ENCODE measurements around the gene HUS1.

Gene HUS1

DNA sequence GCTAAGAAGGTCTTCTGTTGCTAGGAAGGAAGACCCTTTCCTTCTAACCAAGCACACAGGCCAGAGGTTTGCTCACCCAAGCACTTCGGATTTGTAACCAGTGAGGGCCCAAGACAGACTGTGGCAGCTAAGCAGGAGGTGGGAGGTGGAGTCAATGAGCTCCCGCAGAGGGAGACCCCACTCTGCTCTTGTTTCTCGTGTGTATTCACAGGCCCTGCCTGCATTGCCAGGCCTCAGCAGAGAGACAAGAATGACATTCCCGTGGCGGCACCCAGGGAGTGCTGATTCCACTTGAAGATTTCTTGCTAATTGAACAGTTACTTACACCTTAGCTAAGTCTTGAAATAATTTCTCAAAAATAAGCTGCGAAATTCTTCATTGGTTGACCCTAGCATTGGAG lies 44.6 kb downstream of the HUS1 start:
- Histone ChIP-seq H3K9ac (no peak overlapping the region), H3K27me3 (ENCODE audit: insufficient read depth, low read depth) (no peaks in the 10 kb centered on the region), H3K36me3 (ENCODE audit: insufficient read depth) (no peaks in the 10 kb centered on the region), H3K4me3 (IDR thresholded peaks at IDR 0.05; ENCODE audit: insufficient read depth, low read depth, low read length) (no peak overlapping the region), H4K20me1 (ENCODE audit: insufficient read depth) (no peaks in the 10 kb centered on the region), H3K27ac (no peak overlapping the region), H3K4me2 (no peak overlapping the region), H2AFZ (ENCODE audit: low read depth) (no peak overlapping the region), H3K79me2 (ENCODE audit: insufficient read depth, low read depth) (no peaks in the 10 kb centered on the region), H3K4me1 (ENCODE audit: low read depth, poor library complexity, severe bottlenecking) (no peaks in the 10 kb centered on the region)
- TF ChIP-seq, protein P1, sequence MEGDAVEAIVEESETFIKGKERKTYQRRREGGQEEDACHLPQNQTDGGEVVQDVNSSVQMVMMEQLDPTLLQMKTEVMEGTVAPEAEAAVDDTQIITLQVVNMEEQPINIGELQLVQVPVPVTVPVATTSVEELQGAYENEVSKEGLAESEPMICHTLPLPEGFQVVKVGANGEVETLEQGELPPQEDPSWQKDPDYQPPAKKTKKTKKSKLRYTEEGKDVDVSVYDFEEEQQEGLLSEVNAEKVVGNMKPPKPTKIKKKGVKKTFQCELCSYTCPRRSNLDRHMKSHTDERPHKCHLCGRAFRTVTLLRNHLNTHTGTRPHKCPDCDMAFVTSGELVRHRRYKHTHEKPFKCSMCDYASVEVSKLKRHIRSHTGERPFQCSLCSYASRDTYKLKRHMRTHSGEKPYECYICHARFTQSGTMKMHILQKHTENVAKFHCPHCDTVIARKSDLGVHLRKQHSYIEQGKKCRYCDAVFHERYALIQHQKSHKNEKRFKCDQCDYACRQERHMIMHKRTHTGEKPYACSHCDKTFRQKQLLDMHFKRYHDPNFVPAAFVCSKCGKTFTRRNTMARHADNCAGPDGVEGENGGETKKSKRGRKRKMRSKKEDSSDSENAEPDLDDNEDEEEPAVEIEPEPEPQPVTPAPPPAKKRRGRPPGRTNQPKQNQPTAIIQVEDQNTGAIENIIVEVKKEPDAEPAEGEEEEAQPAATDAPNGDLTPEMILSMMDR (conservative IDR thresholded peaks at IDR 0.05; ENCODE audit: low read depth, low read length) = no peak

DNA sequence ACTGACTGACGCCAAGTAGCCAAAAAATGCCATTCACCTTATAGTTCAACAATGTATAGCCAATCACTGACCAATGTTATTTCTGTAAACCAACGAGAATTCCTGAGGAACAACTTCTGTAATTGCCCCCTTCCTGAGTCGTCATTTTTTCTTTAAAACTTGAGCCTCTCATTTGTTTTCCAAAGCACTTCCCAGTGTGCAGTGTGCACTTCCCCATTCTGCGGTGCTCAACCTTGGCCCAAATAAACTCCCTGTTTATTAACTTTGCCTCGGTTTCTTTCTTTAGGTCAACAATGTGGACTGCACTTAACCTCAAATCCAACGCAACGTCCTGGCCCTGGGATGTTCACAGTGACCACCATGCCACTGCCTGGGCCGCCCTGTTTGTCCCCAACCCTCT lies 46.2 kb downstream of the HUS1 start:
- H3K4me1 ChIP-seq (ENCODE audit: low read depth, poor library complexity, severe bottlenecking) = no peaks in the 10 kb centered on the region
- H3K27me3 ChIP-seq (ENCODE audit: insufficient read depth, low read depth) = no peaks in the 10 kb centered on the region
- H3K9ac ChIP-seq = no peak overlapping the region
- no peak overlapping the region for H2AFZ ChIP-seq (ENCODE audit: low read depth)
- no peaks in the 10 kb centered on the region for H4K20me1 ChIP-seq (ENCODE audit: insufficient read depth)
- TF ChIP-seq, protein P1 (conservative IDR thresholded peaks at IDR 0.05; ENCODE audit: low read depth, low read length) = no peak
- no peak overlapping the region for H3K4me2 ChIP-seq
- H3K4me3 ChIP-seq (IDR thresholded peaks at IDR 0.05; ENCODE audit: insufficient read depth, low read depth, low read length) = no peak overlapping the region
- H3K36me3 ChIP-seq (ENCODE audit: insufficient read depth) = no peaks in the 10 kb centered on the region
- no peaks in the 10 kb centered on the region for H3K79me2 ChIP-seq (ENCODE audit: insufficient read depth, low read depth)
- no peak overlapping the region for H3K27ac ChIP-seq

DNA sequence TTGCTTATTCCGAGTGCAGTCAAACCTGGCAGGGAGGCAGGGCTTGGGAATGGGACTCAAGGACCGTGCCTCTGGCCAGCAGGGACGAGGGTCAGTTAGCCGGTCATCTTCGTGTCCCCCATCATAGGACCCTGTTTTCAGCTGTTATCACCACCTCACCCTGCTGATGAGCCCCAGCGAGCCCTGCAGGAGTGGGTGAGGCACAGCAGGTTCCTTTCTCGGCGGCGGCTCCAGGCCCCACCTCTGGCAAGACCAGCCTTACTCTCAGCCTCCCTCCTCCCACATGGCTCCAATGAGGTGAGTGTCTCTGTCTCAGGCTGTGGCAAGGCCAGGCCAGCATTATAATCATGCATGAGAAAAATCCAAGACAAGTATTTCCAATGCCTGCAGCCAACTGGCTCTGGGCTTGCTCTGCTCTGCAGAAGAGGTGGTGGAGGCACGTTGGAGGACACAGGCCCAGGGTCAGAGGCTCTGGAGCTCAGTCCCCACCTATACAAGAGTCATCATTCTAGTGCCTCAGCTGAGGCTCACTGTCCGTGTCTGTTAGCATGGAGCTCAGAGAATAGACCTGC lies 46.9 kb downstream of the HUS1 start:
- Histone ChIP-seq H3K27ac (no peak overlapping the region), H3K27me3 (ENCODE audit: insufficient read depth, low read depth) (no peaks in the 10 kb centered on the region), H4K20me1 (ENCODE audit: insufficient read depth) (no peaks in the 10 kb centered on the region), H3K4me2 (no peak overlapping the region), H2AFZ (ENCODE audit: low read depth) (no peak overlapping the region), H3K4me3 (IDR thresholded peaks at IDR 0.05; ENCODE audit: insufficient read depth, low read depth, low read length) (no peak overlapping the region), H3K79me2 (ENCODE audit: insufficient read depth, low read depth) (no peaks in the 10 kb centered on the region), H3K4me1 (ENCODE audit: low read depth, poor library complexity, severe bottlenecking) (no peaks in the 10 kb centered on the region), H3K36me3 (ENCODE audit: insufficient read depth) (no peaks in the 10 kb centered on the region), H3K9ac (no peak overlapping the region)
- TF ChIP-seq, protein P1 (conservative IDR thresholded peaks at IDR 0.05; ENCODE audit: low read depth, low read length) = no peak

DNA sequence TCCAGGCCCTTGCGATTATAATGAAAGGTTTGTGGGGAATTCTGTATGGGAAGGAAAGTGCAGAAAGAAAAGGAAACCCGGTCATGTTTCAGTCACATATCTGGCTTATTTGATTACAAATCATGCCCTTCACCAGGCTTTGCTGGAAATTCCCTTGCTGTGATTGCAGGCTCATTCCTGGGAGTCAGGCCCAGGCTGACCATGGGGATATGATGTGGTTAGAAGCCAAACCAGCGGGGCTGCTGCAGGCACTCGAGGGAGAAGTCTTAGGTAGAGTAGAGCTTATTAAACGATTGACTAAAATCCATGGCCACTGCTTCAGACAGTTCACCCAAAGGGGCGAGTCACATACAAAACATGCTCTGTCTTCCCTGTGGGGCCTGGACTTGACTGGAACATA lies 47.4 kb downstream of the HUS1 start:
- Histone ChIP-seq H4K20me1 (ENCODE audit: insufficient read depth) (no peaks in the 10 kb centered on the region), H3K27me3 (ENCODE audit: insufficient read depth, low read depth) (no peaks in the 10 kb centered on the region), H3K4me1 (ENCODE audit: low read depth, poor library complexity, severe bottlenecking) (no peaks in the 10 kb centered on the region), H3K36me3 (ENCODE audit: insufficient read depth) (no peaks in the 10 kb centered on the region), H3K9ac (no peak overlapping the region), H2AFZ (ENCODE audit: low read depth) (no peak overlapping the region), H3K4me3 (IDR thresholded peaks at IDR 0.05; ENCODE audit: insufficient read depth, low read depth, low read length) (no peak overlapping the region), H3K79me2 (ENCODE audit: insufficient read depth, low read depth) (no peaks in the 10 kb centered on the region), H3K27ac (no peak overlapping the region), H3K4me2 (no peak overlapping the region)
- TF ChIP-seq, protein P1 (conservative IDR thresholded peaks at IDR 0.05; ENCODE audit: low read depth, low read length) = no peak

Measured in KMS-11 (cell line).